T-helper 1 cell treated with Interleukin-12 subunit alpha and Interleukin-12 subunit beta and Interleukin-4 antibody, amounts not matched to agents 30 μg/mL and 1 μg/mL, for 36 hours (primary cell): ENCODE results near the gene SCN2B.

ENCODE experiments used
- H3K27ac Mint-ChIP-seq: one replicate; pipeline ENCODE4 v1.8.0; 2021; ENCODE audit warnings: mild to moderate bottlenecking, mixed read lengths
- H3K27me3 Mint-ChIP-seq: one replicate; pipeline ENCODE4 v1.8.0; 2021; ENCODE audit warnings: low read depth, mixed read lengths
- H3K36me3 Mint-ChIP-seq: one replicate; pipeline ENCODE4 v1.8.0; 2021; ENCODE audit warnings: low read depth, mixed read lengths
- H3K4me1 Mint-ChIP-seq: one replicate; pipeline ENCODE4 v1.8.0; 2021; ENCODE audit warnings: low read depth, mixed read lengths
- H3K4me3 Mint-ChIP-seq: one replicate; pipeline ENCODE4 v1.8.0; 2021; ENCODE audit warnings: mild to moderate bottlenecking, moderate library complexity, mixed read lengths
- H3K9me3 Mint-ChIP-seq: one replicate; pipeline ENCODE4 v1.8.0; 2021; ENCODE audit warnings: mixed read lengths

SCN2B gene

GRCh38 chr11:118213781-118214180 lies 37.3 kb upstream of the SCN2B start:
- Mint-ChIP-seq H3K36me3 (peaks cover 40% of the 10 kb centered on the region), H3K4me1 (peaks cover 70% of the 10 kb centered on the region), H3K9me3 (no peaks in the 10 kb centered on the region), H3K27ac (peak overlapping the region; percentile 69), H3K4me3 (peak overlapping the region; percentile 12), H3K27me3 (no peaks in the 10 kb centered on the region)

DNA sequence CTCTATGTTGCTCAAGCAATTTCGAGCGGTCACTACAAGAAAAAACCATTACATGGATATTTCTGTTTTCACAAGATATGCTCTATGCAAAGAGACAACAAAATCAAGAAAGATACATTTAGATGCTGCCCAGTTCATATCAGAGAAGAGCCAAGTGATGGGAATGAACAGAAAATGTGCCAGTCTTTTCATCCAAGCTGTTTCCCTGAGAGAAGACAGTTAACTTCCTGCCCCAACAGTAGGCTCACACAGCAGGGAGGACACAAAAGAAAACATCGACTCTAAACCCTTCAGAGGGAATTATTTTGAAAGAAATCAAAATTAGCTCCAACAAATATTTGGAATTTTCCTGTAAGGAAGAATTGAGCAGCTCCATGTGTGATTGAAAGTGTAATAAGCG lies 36.8 kb upstream of the SCN2B start:
- H3K4me1 Mint-ChIP-seq = peaks cover 69% of the 10 kb centered on the region
- H3K36me3 Mint-ChIP-seq = peaks cover 39% of the 10 kb centered on the region
- peak overlapping the region; percentile 9 for H3K4me3 Mint-ChIP-seq
- no peaks in the 10 kb centered on the region for H3K27me3 Mint-ChIP-seq
- peak overlapping the region; percentile 69 for H3K27ac Mint-ChIP-seq
- H3K9me3 Mint-ChIP-seq = no peaks in the 10 kb centered on the region

GRCh38 chr11:118212781-118213191 lies 36.3 kb upstream of the SCN2B start:
- no peak overlapping the region for H3K4me3 Mint-ChIP-seq
- no peaks in the 10 kb centered on the region for H3K27me3 Mint-ChIP-seq
- peaks cover 42% of the 10 kb centered on the region for H3K36me3 Mint-ChIP-seq
- H3K27ac Mint-ChIP-seq = no peak overlapping the region
- H3K4me1 Mint-ChIP-seq = peaks cover 71% of the 10 kb centered on the region
- H3K9me3 Mint-ChIP-seq = no peaks in the 10 kb centered on the region

DNA sequence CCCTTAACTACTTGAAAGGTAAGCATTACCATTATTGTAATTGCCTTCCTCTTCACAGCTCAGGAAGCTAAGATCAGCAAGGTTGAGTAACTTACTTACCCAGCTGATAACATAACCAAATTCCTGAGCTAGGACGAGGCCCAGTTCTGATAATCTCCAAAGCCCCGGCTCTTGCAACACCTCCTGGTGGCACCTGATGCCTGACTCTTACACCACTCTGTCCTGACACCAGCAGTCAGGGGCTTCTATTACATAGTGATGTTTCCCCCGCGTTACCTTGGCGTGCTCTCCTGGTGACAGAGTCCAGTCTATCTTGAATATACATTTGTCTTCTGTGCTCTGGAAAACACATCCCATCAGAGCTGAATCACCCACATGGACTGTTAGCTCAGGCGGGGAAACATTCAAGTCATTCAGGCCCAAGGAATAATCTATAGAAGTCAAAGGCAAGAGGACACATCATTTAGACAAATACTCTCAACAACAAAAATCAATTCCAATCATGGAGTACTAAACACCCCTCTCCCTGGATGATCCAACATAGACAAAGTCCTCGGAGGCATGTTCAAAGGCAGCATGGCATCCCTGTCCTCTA lies 35.8 kb upstream of the SCN2B start:
- H3K27me3 Mint-ChIP-seq = no peaks in the 10 kb centered on the region
- H3K9me3 Mint-ChIP-seq = no peaks in the 10 kb centered on the region
- peaks cover 44% of the 10 kb centered on the region for H3K36me3 Mint-ChIP-seq
- H3K27ac Mint-ChIP-seq = no peak overlapping the region
- H3K4me1 Mint-ChIP-seq = peaks cover 67% of the 10 kb centered on the region
- H3K4me3 Mint-ChIP-seq = no peak overlapping the region

DNA sequence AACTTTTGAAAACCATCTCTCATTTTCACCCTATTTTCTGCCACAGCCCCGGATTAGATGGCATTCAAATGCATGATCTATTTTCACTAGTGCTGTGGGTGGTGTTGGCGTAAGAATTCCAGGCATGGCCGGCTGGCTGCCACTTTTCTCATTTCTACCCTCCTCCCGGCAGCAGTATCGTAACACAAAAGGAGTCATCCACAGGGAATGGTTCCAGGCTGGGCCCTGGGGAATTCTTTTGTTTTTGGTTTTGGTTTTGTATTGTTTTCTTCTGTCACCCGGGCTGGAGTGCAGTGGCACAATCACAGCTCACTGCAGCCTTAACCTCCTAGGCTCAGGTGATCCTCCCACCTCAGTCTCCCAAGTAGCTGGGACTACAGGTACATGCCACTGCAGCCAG lies 34.6 kb upstream of the SCN2B start:
- peaks cover 52% of the 10 kb centered on the region for H3K36me3 Mint-ChIP-seq
- H3K4me3 Mint-ChIP-seq = no peak overlapping the region
- peaks cover 68% of the 10 kb centered on the region for H3K4me1 Mint-ChIP-seq

DNA sequence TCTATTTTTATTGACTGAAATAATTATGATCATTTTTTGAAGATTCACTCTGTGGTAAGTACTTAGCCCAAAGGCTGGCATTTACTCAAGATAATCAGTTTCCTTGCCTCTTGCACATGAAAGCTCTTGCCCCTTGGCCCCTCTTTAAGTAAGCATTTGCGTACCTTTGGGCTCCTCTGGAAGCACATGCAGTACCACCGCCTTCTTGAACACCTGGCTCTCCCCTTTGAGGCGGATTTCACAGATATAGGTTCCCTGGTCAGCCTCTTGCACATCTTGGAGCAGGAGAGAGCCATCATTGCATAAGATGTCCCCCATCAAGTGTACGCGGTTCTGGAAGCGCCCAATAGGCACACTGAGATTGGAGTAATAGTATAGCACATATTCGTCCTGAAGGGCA lies 33.9 kb upstream of the SCN2B start:
- no peak overlapping the region for H3K4me3 Mint-ChIP-seq
- H3K27ac Mint-ChIP-seq = no peak overlapping the region
- H3K36me3 Mint-ChIP-seq = peaks cover 59% of the 10 kb centered on the region
- peaks cover 70% of the 10 kb centered on the region for H3K4me1 Mint-ChIP-seq
- H3K9me3 Mint-ChIP-seq = peaks cover 5% of the 10 kb centered on the region
- H3K27me3 Mint-ChIP-seq = no peaks in the 10 kb centered on the region

More for the DNA sequence above, 34.6 kb upstream of the SCN2B start:
- no peaks in the 10 kb centered on the region for H3K27me3 Mint-ChIP-seq
- H3K9me3 Mint-ChIP-seq = peaks cover 3% of the 10 kb centered on the region
- no peak overlapping the region for H3K27ac Mint-ChIP-seq

GRCh38 chr11:118209033-118209432 lies 32.6 kb upstream of the SCN2B start:
- peaks cover 63% of the 10 kb centered on the region for H3K36me3 Mint-ChIP-seq

DNA sequence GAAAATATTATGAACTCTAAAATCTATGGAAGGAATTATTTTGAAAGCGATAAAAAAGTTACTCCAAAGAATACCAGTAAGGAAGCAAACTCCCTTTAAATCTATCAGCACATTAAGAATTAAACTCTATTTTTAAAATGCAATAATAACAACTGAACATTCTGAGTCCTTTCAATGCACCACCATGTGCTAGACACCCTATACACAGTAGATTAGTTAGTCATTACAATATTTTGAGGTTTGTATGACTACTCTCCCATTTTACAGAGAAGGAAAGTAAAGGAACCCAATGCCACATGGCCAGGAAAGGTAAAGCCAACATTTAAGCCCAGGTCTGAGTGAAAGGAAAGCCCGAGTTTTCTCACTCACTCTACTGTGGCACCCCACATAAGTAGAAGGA lies 30.6 kb upstream of the SCN2B start:
- Mint-ChIP-seq H3K27me3 (no peaks in the 10 kb centered on the region), H3K9me3 (peaks cover 5% of the 10 kb centered on the region), H3K4me1 (peaks cover 41% of the 10 kb centered on the region), H3K36me3 (peaks cover 49% of the 10 kb centered on the region), H3K27ac (peak overlapping the region; percentile 91), H3K4me3 (peak overlapping the region; percentile 71)

More at GRCh38 chr11:118209033-118209432, 32.6 kb upstream of the SCN2B start:
- Mint-ChIP-seq H3K4me3 (no peak overlapping the region), H3K27me3 (no peaks in the 10 kb centered on the region), H3K9me3 (peaks cover 5% of the 10 kb centered on the region), H3K4me1 (peaks cover 60% of the 10 kb centered on the region), H3K27ac (no peak overlapping the region)

- Mint-ChIP-seq H3K27ac (peak overlapping the region; percentile 91), H3K4me1 (peaks cover 37% of the 10 kb centered on the region), H3K27me3 (no peaks in the 10 kb centered on the region), H3K4me3 (peak overlapping the region; percentile 71), H3K36me3 (peaks cover 43% of the 10 kb centered on the region), H3K9me3 (peaks cover 5% of the 10 kb centered on the region)
Measured at GRCh38 chr11:118206391-118207031, 30.1 kb upstream of the SCN2B start.

DNA sequence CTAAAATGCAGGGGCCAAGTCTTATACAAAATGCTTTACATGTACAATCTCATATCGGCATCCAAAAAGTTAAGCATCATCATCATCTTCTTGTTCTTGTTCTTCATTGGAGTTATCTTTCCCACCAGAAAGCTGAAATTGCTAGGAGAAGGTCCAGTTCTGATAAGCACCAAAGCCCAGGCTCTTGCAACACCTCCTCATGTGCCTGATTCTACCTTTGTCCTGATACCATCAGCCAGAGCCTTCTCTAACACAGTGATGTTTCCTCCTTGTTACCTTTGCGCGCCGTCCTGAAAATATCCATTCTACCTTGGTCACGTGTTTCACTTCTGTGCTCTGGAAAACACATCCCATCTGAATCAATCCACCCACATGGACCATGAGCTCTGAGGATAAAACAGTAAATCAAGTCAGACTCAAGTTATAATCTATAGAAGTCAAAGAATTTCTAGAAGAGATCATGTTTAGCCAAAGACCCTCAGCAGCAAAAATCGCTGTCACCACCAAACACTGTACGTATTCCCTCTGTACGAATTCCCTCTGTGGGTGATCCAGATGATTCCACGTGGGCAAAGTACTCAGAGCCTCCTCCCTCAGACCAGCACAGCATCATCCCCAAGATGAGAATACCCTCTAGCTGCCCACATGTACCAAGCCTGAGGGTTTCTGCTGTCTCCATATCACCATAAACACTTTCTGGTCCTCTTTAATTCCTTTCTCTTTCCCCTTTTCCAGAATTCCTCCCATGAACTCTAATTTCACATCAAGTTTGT lies 29.4 kb upstream of the SCN2B start:
- peaks cover 35% of the 10 kb centered on the region for H3K4me1 Mint-ChIP-seq
- H3K36me3 Mint-ChIP-seq = peaks cover 38% of the 10 kb centered on the region
- peak overlapping the region; percentile 91 for H3K27ac Mint-ChIP-seq
- H3K9me3 Mint-ChIP-seq = peaks cover 5% of the 10 kb centered on the region
- no peaks in the 10 kb centered on the region for H3K27me3 Mint-ChIP-seq
- H3K4me3 Mint-ChIP-seq = peak overlapping the region; percentile 71

GRCh38 chr11:118202599-118203422 lies 26.4 kb upstream of the SCN2B start:
- Mint-ChIP-seq H3K4me3 (no peak overlapping the region), H3K9me3 (peaks cover 5% of the 10 kb centered on the region), H3K27ac (no peak overlapping the region), H3K27me3 (no peaks in the 10 kb centered on the region), H3K4me1 (peaks cover 36% of the 10 kb centered on the region), H3K36me3 (peaks cover 28% of the 10 kb centered on the region)

DNA sequence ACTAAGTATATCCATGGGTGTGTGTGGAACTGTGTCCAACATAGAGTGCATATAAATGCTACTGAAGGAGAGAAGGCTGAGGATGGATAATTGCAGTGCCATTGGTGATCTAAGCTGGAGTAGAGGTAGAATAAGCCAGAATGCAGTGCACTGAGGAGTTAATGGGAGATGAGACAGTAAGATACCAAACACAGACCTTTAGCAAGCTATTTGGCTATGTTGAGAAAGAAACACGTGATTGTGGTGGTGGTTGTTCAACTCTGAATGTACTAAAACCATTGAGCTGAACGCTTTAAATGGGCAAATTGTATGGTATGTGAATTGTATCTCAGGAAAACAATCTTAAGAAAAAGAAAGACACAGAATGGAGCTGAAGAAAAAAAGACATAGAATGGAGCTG lies 25.5 kb upstream of the SCN2B start:
- H3K36me3 Mint-ChIP-seq = peaks cover 24% of the 10 kb centered on the region
- H3K27ac Mint-ChIP-seq = no peak overlapping the region
- H3K9me3 Mint-ChIP-seq = peaks cover 5% of the 10 kb centered on the region
- no peak overlapping the region for H3K4me3 Mint-ChIP-seq
- no peaks in the 10 kb centered on the region for H3K27me3 Mint-ChIP-seq
- peaks cover 32% of the 10 kb centered on the region for H3K4me1 Mint-ChIP-seq

DNA sequence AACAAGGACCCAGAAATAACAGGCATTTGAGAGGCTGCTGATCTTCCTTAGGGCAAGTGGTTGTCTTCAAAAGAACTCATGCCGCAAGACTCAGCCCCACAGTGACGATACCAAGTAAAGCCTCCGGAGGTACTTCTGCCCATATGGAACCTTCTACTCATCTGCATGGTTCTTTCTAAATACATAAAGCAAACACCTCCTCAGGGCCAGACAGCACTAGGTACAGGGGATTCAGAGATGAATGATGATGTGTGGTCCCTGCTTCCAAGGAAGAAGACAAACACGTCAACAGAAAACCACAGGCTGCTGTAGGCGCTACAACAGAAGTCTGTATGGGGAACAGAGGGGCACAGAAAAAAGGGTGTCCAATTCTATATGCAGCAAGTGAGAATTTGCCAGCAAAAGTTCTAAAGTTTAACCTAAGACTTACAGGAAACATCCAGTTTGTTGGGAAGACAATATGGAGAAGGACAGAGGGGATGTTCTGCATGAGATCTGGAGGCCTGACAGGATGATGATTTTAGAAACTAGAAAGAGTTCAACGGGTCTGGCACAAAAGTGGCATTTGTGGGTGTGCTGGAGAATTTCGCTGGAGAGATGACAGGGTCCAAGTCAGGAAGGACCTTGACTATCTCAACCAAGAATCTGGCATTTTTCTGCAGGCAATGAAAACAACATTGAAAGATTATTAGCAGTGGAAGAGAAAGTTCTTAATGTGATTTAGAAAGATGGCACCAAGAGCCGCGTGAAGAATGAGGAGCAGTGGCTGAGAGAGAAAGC lies 24.7 kb upstream of the SCN2B start:
- Mint-ChIP-seq H3K9me3 (peaks cover 2% of the 10 kb centered on the region), H3K27me3 (no peaks in the 10 kb centered on the region), H3K4me1 (peaks cover 24% of the 10 kb centered on the region), H3K27ac (no peak overlapping the region), H3K4me3 (no peak overlapping the region), H3K36me3 (peaks cover 21% of the 10 kb centered on the region)

DNA sequence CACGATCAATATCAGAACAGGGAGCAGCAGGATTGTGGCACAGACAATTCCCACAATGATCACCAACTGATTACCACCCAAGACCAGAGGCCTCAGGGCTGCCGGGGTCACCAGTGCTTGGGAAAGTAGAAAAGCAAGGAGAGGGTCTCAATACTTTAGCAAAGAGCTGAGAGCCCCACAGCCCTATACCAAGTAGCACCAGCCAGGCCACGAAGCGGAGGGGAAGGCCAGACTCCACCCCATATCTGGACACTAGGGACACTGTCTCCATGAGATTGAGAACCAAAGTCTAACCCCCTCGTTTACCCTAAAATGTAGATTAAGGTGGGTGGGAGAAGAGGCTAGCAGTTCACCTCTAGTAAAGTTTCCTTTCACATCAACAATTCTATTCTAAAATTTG lies 24.1 kb upstream of the SCN2B start:
- peaks cover 15% of the 10 kb centered on the region for H3K36me3 Mint-ChIP-seq
- H3K4me1 Mint-ChIP-seq = peaks cover 18% of the 10 kb centered on the region
- no peaks in the 10 kb centered on the region for H3K9me3 Mint-ChIP-seq
- no peak overlapping the region for H3K27ac Mint-ChIP-seq
- no peaks in the 10 kb centered on the region for H3K27me3 Mint-ChIP-seq
- no peak overlapping the region for H3K4me3 Mint-ChIP-seq
